Type B pancreatic cell (in vitro differentiated cells): ENCODE data around the gene C3orf70. TPM values are rescaled to one million over a fixed set of nuclear protein-coding genes. Genes with fewer than 3 reads are reported as not detected.

ENCODE experiments used
- DNase-seq: peaks from one replicate; pipeline ENCODE4 v3.0.0; 2021; ENCODE audit warnings: mixed read lengths; ENCODE audit not compliant: unreplicated experiment; ENCODE audit errors: extremely low spot score
- H3K27ac Mint-ChIP-seq: 2 replicates; pipeline ENCODE4 v1.8.0; 2021; ENCODE audit warnings: mild to moderate bottlenecking, mixed read lengths
- H3K27me3 Mint-ChIP-seq: 2 replicates; pipeline ENCODE4 v1.8.0; 2021; ENCODE audit warnings: mixed read lengths
- H3K36me3 Mint-ChIP-seq: 2 replicates; pipeline ENCODE4 v1.8.0; 2021; ENCODE audit warnings: mixed read lengths
- H3K4me1 Mint-ChIP-seq: one replicate; pipeline ENCODE4 v1.8.0; 2021; ENCODE audit warnings: mixed read lengths; ENCODE audit not compliant: unreplicated experiment
- H3K4me3 Mint-ChIP-seq: 2 replicates; pipeline ENCODE4 v1.8.0; 2021; ENCODE audit warnings: mild to moderate bottlenecking, mixed read lengths
- H3K9me3 Mint-ChIP-seq: 2 replicates; pipeline ENCODE4 v1.8.0; 2021; ENCODE audit warnings: mixed read lengths
- total RNA-seq: library from RNA; stranded (reverse); gene quantifications from 2 replicates; pipeline ENCODE4 v1.2.1, GENCODE V29; 2021; ENCODE audit warnings: low replicate concordance
- TF ChIP-seq, protein P1 (sequence below): fragments of 200-600 bp; sonication (generic); conservative IDR thresholded peaks from 2 replicates; pipeline ENCODE4 v1.5.0; 2021; ENCODE audit warnings: antibody characterized with exemption, mild to moderate bottlenecking

Gene C3orf70
- total RNA-seq, 1 donor from 2014 or later, result 4.1 TPM

DNA sequence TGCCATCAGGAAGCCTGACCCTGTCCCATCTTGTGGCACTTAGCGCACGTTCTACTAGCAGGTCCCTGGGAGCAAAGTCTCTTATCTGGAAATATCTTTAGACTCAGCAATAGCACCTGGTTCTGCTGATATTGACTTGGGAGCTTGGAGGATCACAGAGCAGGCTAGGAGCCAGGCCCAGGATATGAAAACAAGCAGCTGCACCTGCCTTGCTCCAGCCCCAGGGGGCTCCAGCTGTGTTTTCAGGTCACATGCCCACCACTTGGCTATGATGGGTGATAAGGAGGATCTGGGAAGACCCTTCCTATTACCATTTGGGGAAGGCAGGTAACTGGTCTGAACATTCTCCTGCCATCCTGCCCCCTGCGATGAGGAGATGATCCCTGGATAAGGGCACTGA, 87.8 kb downstream of the C3orf70 start:
- Mint-ChIP-seq H3K27me3 (no peaks in the 10 kb centered on the region), H3K4me3 (no peak overlapping the region), H3K4me1 (peaks cover 5% of the 10 kb centered on the region), H3K27ac (no peak overlapping the region), H3K9me3 (peaks cover 6% of the 10 kb centered on the region), H3K36me3 (peaks cover 2% of the 10 kb centered on the region)
- DNase-seq, result no peak
- TF ChIP-seq, protein P1, sequence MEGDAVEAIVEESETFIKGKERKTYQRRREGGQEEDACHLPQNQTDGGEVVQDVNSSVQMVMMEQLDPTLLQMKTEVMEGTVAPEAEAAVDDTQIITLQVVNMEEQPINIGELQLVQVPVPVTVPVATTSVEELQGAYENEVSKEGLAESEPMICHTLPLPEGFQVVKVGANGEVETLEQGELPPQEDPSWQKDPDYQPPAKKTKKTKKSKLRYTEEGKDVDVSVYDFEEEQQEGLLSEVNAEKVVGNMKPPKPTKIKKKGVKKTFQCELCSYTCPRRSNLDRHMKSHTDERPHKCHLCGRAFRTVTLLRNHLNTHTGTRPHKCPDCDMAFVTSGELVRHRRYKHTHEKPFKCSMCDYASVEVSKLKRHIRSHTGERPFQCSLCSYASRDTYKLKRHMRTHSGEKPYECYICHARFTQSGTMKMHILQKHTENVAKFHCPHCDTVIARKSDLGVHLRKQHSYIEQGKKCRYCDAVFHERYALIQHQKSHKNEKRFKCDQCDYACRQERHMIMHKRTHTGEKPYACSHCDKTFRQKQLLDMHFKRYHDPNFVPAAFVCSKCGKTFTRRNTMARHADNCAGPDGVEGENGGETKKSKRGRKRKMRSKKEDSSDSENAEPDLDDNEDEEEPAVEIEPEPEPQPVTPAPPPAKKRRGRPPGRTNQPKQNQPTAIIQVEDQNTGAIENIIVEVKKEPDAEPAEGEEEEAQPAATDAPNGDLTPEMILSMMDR, result no peak

DNA sequence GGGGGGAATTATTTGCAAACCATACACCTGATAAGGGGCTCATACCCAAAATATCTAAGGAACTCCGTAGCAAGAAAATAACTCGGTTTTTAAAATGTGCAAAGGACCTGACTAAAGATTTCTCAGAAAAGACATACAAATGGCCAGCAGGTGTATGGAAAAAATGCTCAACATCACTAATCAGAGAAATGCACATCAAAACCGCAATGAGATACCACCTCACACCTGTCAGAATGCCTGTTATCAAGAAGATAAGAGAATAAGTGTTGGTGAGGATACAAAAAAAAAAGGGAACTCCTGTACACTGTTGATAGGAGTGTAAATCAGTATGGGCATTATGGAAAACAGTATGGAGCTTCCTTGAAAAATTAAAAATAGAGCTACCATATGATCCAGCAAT, 89.4 kb downstream of the C3orf70 start:
- H3K36me3 Mint-ChIP-seq, result peaks cover 9% of the 10 kb centered on the region
- H3K4me1 Mint-ChIP-seq, result no peaks in the 10 kb centered on the region
- H3K9me3 Mint-ChIP-seq, result peaks cover 6% of the 10 kb centered on the region
- no peak for DNase-seq
- H3K27me3 Mint-ChIP-seq, result no peaks in the 10 kb centered on the region
- H3K27ac Mint-ChIP-seq, result no peak overlapping the region
- H3K4me3 Mint-ChIP-seq, result no peak overlapping the region
- TF ChIP-seq, protein P1, result no peak

DNA sequence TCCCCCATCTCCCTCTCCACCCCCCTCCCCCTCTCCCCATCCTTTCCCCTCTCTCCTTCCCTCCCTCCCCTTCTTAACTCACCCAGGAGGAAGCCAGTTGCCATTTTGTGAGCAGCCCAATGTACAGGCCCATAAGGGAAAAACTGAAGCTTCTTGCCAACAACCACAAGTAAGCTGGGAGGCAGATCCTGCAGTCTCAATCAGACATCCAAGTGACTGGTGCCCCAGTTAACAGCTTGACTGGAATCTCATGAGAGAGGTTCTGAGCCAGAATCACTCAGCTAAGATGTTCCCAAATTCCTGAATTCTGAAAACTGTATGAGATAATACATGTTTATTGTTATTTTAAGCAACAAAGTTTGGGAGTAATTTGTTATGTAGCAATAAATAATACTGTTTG, 90.7 kb downstream of the C3orf70 start:
- TF ChIP-seq, protein P1, result no peak
- Mint-ChIP-seq H3K36me3 (peaks cover 9% of the 10 kb centered on the region), H3K4me3 (no peak overlapping the region), H3K9me3 (peaks cover 6% of the 10 kb centered on the region), H3K27me3 (no peaks in the 10 kb centered on the region), H3K27ac (no peak overlapping the region), H3K4me1 (no peaks in the 10 kb centered on the region)
- DNase-seq, result no peak

DNA sequence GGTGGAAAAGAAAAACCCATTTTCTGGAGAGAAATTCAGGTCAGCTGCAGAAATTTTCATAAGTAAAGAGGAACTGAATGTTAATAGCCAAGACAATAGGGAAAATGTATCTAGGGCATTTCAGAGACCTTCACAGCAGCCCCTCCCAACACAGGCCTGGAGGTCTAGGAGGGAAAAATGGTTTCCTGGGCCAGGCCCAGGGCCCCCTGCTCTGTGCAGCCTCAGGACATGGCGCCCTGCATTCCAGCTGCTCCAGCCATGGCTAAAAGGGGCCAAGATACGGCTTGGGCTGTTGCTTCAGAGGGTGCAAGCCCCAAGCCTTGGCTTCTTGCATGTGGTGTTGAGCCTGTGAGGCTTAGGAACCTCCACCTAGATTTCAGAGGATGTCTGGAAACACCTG, 92.2 kb downstream of the C3orf70 start:
- no peaks in the 10 kb centered on the region for H3K27me3 Mint-ChIP-seq
- no peak overlapping the region for H3K4me3 Mint-ChIP-seq
- no peak overlapping the region for H3K27ac Mint-ChIP-seq
- peaks cover 10% of the 10 kb centered on the region for H3K9me3 Mint-ChIP-seq
- no peaks in the 10 kb centered on the region for H3K4me1 Mint-ChIP-seq
- H3K36me3 Mint-ChIP-seq, result peaks cover 15% of the 10 kb centered on the region
- TF ChIP-seq, protein P1, result no peak
- no peak for DNase-seq

DNA sequence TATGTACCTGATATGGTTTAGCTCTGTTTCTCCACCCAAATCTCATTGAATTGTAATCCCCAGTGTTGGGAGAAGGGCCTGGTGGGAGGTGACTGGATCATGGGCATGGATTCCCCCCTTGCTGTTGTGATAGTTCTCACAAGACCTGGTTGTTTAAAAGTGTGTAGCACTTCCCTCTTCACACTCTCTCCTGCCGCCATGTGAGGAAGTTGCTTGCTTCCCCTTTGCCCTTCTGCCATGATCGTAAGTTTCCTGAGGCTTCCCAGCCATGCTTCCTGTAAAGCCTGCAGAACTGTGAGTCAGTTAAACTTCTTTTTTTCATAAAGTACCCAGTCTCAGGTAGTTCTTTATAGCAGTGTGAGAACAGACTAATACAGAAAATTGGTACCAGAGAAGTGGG, 93.1 kb downstream of the C3orf70 start:
- Mint-ChIP-seq H3K27ac (no peak overlapping the region), H3K27me3 (no peaks in the 10 kb centered on the region), H3K4me3 (no peak overlapping the region), H3K4me1 (no peaks in the 10 kb centered on the region), H3K36me3 (peaks cover 21% of the 10 kb centered on the region), H3K9me3 (peaks cover 10% of the 10 kb centered on the region)
- TF ChIP-seq, protein P1, result no peak
- no peak for DNase-seq

DNA sequence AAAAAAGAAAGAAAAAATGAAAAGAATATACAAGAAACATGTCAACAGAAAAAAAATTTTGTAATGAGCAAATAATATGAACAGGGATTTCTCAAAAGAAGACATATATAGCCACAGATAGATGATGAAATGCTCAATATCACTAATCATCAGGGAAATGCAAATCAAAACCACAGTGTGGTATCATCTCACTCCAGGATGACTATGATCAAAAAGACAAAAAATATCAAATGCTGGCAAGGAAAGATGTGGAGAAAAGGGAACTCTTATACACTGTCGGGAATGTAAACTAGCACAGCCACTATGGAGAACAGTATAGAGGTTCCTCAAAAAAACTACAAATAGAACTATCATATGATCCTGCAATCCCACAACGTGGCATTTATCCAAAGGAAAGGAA, 94.1 kb downstream of the C3orf70 start:
- Mint-ChIP-seq H3K9me3 (peaks cover 10% of the 10 kb centered on the region), H3K36me3 (peaks cover 26% of the 10 kb centered on the region), H3K27me3 (no peaks in the 10 kb centered on the region), H3K4me1 (no peaks in the 10 kb centered on the region), H3K4me3 (no peak overlapping the region), H3K27ac (no peak overlapping the region)
- DNase-seq, result no peak
- TF ChIP-seq, protein P1, result no peak
